ENCODE data around the gene FRMD7.

GRCh38 chrX:132118358-132118757, 9.5 kb downstream of the FRMD7 start:
- TF ChIP-seq POLR2A (IDR thresholded peaks at IDR 0.05) (no peak), CTCF (IDR thresholded peaks at IDR 0.05) (no peak)
